Measurements from ENCODE around the gene PLK4.
"Not testable (repeated sequence)": the region's sequence is repeated elsewhere in the genome, so short reads cannot be mapped to it uniquely, and the experiment has no call there.

The PLK4 gene

DNA sequence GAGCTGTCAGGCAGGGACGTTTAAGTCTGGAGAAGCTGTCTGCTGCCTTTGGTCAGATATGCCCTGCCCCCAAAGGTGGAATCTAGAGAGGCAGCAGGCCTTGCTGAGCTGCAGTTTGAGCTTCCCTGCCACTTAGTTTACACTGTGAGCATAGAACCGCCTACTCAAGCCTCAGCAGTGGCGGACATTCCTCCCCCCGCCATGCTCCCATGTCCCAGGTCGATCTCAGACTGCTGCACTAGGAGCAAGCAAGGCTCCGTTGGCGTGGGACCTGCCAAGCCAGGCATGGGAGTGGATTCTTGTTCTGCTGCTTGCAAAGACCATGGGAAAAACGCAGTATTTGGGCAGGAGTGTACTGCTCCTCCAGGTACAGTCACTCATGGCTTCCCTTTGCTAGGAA, 24.3 kb downstream of the PLK4 start:
- no peak for DNase-seq (ENCODE audit: low read depth in 2 of 2)

DNA sequence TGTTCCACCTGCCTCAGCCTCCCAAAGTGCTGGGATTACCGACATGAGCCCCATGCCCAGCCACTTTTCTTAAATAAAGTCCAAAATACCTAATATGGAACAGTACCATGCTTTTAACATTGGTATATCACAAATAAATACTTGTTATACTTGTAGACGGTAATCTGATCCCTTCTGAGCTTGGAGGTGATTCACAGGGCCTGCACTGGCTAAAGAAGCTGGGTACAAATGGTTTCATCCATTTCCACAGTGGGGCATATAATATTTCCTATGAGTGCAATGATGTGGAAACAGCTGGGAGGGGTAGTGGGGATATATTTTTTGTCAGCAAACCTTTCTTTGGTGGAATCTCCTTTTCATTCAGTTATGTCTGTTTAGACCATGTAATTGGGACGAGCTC, 35.8 kb downstream of the PLK4 start:
- DNase-seq (ENCODE audit: low read depth in 2 of 2): no peak

- DNase-seq (ENCODE audit: low read depth in 2 of 2): no peak
These were observed 36.5 kb downstream of the PLK4 start for GRCh38 chr4:127917151-127917550.

DNA sequence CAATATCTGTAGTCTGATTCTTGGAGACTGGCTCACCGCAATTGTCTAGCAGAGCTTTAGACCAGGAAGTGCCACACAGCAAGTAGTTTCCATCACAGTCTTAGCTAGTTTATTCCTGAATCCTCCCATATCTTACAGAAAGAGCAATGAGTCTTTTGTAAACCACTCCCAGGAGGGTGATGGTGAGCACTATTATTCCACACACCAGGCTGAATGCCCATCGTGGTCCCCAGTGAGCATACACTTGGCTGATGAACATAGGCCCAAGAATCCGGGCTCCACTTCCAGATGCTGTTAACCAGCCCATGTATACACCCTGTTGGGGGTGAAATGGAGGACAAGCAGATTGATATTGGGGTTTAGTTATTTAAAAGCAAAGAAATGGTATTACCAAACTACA, 39.8 kb downstream of the PLK4 start:
- DNase-seq (ENCODE audit: low read depth in 2 of 2): no peak

- no peak for DNase-seq (ENCODE audit: low read depth in 2 of 2)
These were observed 41.5 kb downstream of the PLK4 start for GRCh38 chr4:127922226-127922625.

DNA sequence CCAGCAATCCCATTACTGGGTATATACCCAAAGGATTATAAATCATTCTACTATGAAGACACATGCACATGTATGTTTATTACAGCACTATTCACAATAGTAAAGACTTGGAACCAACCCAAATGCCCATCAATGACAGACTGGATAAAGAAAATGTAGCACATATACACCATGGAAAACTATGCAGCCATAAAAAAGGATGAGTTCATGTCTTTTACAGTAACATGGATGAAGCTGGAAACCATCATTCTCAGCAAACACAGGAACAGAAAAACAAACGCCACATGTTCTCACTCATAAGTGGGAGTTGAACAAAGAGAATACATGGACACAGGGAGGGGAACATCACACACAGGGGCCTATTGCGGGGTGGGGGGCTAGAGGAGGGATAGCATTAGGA, 45.0 kb downstream of the PLK4 start:
- DNase-seq (ENCODE audit: low read depth in 2 of 2): not testable (repeated sequence)

DNA sequence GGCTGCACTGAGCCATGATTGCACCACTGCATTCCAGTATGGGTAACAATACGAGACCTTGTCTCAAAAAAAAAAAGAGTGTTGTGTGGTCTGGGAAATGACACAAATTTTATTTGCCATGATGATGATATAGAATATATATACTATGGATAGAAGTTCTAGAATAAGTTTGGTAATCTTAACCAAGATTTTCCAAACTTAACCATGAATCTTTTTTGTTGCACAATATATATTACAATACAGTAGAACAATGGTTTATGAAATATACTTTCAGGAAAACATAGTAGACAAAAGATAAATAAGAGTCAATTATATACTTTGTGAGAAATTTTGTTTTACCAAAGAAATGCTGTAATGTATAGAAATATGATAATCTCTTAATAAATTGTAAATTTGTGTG, 49.5 kb downstream of the PLK4 start:
- DNase-seq (ENCODE audit: low read depth in 2 of 2): no peak

- DNase-seq (ENCODE audit: low read depth in 2 of 2): not testable (repeated sequence)
These were observed 51.1 kb downstream of the PLK4 start for GRCh38 chr4:127931836-127932235.

- no peak for DNase-seq (ENCODE audit: low read depth in 2 of 2)
These were observed 56.3 kb downstream of the PLK4 start for GRCh38 chr4:127936974-127937373.
